Measurements from ENCODE around the gene FAM237B. TPM values are rescaled to one million over a fixed set of nuclear protein-coding genes. Genes with fewer than 3 reads are reported as not detected.
A peak's percentile ranks its signal among the peaks of the same experiment; 100 is the strongest.

The FAM237B gene
- total RNA-seq, 1 donor from 2014 or later = not detected

- no peak overlapping the region for H3K4me3 Mint-ChIP-seq (ENCODE audit: low read depth)
- no peak for TF ChIP-seq CTCF (IDR thresholded peaks at IDR 0.05; ENCODE audit: unreplicated experiment)
- H3K27me3 Mint-ChIP-seq = peaks cover 3% of the 10 kb centered on the region
- no peak overlapping the region for H3K27ac Mint-ChIP-seq
- H3K36me3 Mint-ChIP-seq (ENCODE audit: insufficient read depth) = no peaks in the 10 kb centered on the region
- no peaks in the 10 kb centered on the region for H3K9me3 Mint-ChIP-seq (ENCODE audit: low read depth)
- DNase-seq (ENCODE audit: low spot score, unreplicated experiment) = no peak
- no peaks in the 10 kb centered on the region for H3K4me1 Mint-ChIP-seq (ENCODE audit: low read depth)
These were observed 13.2 kb upstream of the FAM237B start for GRCh38 chr7:90334193-90334843.

- Mint-ChIP-seq H3K27me3 (peaks cover 28% of the 10 kb centered on the region), H3K27ac (no peak overlapping the region), H3K4me1 (ENCODE audit: low read depth) (peaks cover under 1% of the 10 kb centered on the region), H3K36me3 (ENCODE audit: insufficient read depth) (no peaks in the 10 kb centered on the region), H3K4me3 (ENCODE audit: low read depth) (no peak overlapping the region), H3K9me3 (ENCODE audit: low read depth) (no peaks in the 10 kb centered on the region)
- TF ChIP-seq CTCF (IDR thresholded peaks at IDR 0.05; ENCODE audit: unreplicated experiment) = no peak
- DNase-seq (ENCODE audit: low spot score, unreplicated experiment) = no peak
These were observed 5.4 kb upstream of the FAM237B start for GRCh38 chr7:90326500-90326899.

GRCh38 chr7:90322837-90323236 is 1.7 kb upstream of the FAM237B start:
- Mint-ChIP-seq H3K36me3 (ENCODE audit: insufficient read depth) (no peaks in the 10 kb centered on the region), H3K9me3 (ENCODE audit: low read depth) (no peaks in the 10 kb centered on the region), H3K4me1 (ENCODE audit: low read depth) (peaks cover 4% of the 10 kb centered on the region), H3K27ac (no peak overlapping the region), H3K27me3 (peaks cover 57% of the 10 kb centered on the region), H3K4me3 (ENCODE audit: low read depth) (no peak overlapping the region)
- DNase-seq (ENCODE audit: low spot score, unreplicated experiment) = no peak
- no peak for TF ChIP-seq CTCF (IDR thresholded peaks at IDR 0.05; ENCODE audit: unreplicated experiment)

- no peak for TF ChIP-seq CTCF (IDR thresholded peaks at IDR 0.05; ENCODE audit: unreplicated experiment)
- Mint-ChIP-seq H3K9me3 (ENCODE audit: low read depth) (no peaks in the 10 kb centered on the region), H3K27ac (no peak overlapping the region), H3K4me3 (ENCODE audit: low read depth) (peak overlapping the region; percentile 59), H3K4me1 (ENCODE audit: low read depth) (peaks cover 4% of the 10 kb centered on the region), H3K27me3 (peaks cover 70% of the 10 kb centered on the region), H3K36me3 (ENCODE audit: insufficient read depth) (no peaks in the 10 kb centered on the region)
- no peak for DNase-seq (ENCODE audit: low spot score, unreplicated experiment)
These were observed 695 bp downstream of the FAM237B start for GRCh38 chr7:90320418-90320800.

GRCh38 chr7:90320014-90320413 is 1.1 kb downstream of the FAM237B start:
- H3K36me3 Mint-ChIP-seq (ENCODE audit: insufficient read depth) = no peaks in the 10 kb centered on the region
- no peak for TF ChIP-seq CTCF (IDR thresholded peaks at IDR 0.05; ENCODE audit: unreplicated experiment)
- no peaks in the 10 kb centered on the region for H3K9me3 Mint-ChIP-seq (ENCODE audit: low read depth)
- H3K4me3 Mint-ChIP-seq (ENCODE audit: low read depth) = no peak overlapping the region
- no peak overlapping the region for H3K27ac Mint-ChIP-seq
- DNase-seq (ENCODE audit: low spot score, unreplicated experiment) = no peak
- H3K27me3 Mint-ChIP-seq = peaks cover 67% of the 10 kb centered on the region
- peaks cover 4% of the 10 kb centered on the region for H3K4me1 Mint-ChIP-seq (ENCODE audit: low read depth)

Measured in progenitor cell of endocrine pancreas (in vitro differentiated cells).